Skin of body (tissue), 2 donors: ENCODE data around the gene SLF1. TPM values are rescaled to one million over a fixed set of nuclear protein-coding genes. Genes with fewer than 3 reads are reported as not detected.

Experiments used
- DNase-seq: peaks from one replicate; lab custom pipeline; 2025; lab: John Stamatoyannopoulos, UW
- total RNA-seq: library from RNA; depleted of rRNA; stranded (reverse); fragments of >200 nt; gene quantifications from one replicate; pipeline ENCODE4 v1.2.3, GENCODE V29; 2014

Gene SLF1
- total RNA-seq, 1 donor from 2014 or later: 11.0 TPM

- no peak for DNase-seq
These were observed 42.6 kb downstream of the SLF1 start for GRCh38 chr5:94661086-94661485.

GRCh38 chr5:94667937-94668336 is 49.5 kb downstream of the SLF1 start:
- no peak for DNase-seq

GRCh38 chr5:94670726-94671125 is 52.3 kb downstream of the SLF1 start:
- no peak for DNase-seq

- DNase-seq: no peak
These were observed 54.3 kb downstream of the SLF1 start for GRCh38 chr5:94672746-94673145.

- DNase-seq: no peak
These were observed 56.3 kb downstream of the SLF1 start for GRCh38 chr5:94674490-94675382.

GRCh38 chr5:94675965-94676618 is 57.6 kb downstream of the SLF1 start:
- DNase-seq: no peak

GRCh38 chr5:94682814-94683520 is 64.5 kb downstream of the SLF1 start:
- DNase-seq: no peak

GRCh38 chr5:94689908-94690307 is 71.4 kb downstream of the SLF1 start:
- DNase-seq: no peak

GRCh38 chr5:94690778-94691177 is 72.3 kb downstream of the SLF1 start:
- DNase-seq: no peak

GRCh38 chr5:94691291-94691690 is 72.8 kb downstream of the SLF1 start:
- DNase-seq: no peak

GRCh38 chr5:94691949-94692348 is 73.5 kb downstream of the SLF1 start:
- no peak for DNase-seq

GRCh38 chr5:94692581-94692980 is 74.1 kb downstream of the SLF1 start:
- DNase-seq: no peak

GRCh38 chr5:94693043-94693822 is 74.8 kb downstream of the SLF1 start:
- DNase-seq: peak; percentile 44

- DNase-seq: no peak
These were observed 75.4 kb downstream of the SLF1 start for GRCh38 chr5:94693845-94694370.

GRCh38 chr5:94694671-94695070 is 76.2 kb downstream of the SLF1 start:
- DNase-seq: no peak

- no peak for DNase-seq
These were observed 79.7 kb downstream of the SLF1 start for GRCh38 chr5:94698197-94698596.

- DNase-seq: no peak
These were observed 81.1 kb downstream of the SLF1 start for GRCh38 chr5:94699562-94699961.

- DNase-seq: no peak
These were observed 82.1 kb downstream of the SLF1 start for GRCh38 chr5:94700592-94700991.

- no peak for DNase-seq
These were observed 84.3 kb downstream of the SLF1 start for GRCh38 chr5:94702729-94703128.

GRCh38 chr5:94705427-94705826 is 87.0 kb downstream of the SLF1 start:
- DNase-seq: peak; percentile 4

GRCh38 chr5:94707359-94707758 is 88.9 kb downstream of the SLF1 start:
- no peak for DNase-seq
